ENCODE measurements around the gene CDK2. TPM values are rescaled to one million over a fixed set of nuclear protein-coding genes. Genes with fewer than 3 reads are reported as not detected.
A peak's percentile ranks its signal among the peaks of the same experiment; 100 is the strongest.

The CDK2 gene
- total RNA-seq, 2 donors from 2014 or later = 60.8 to 69.8 TPM

- Mint-ChIP-seq H3K9me3 (no peaks in the 10 kb centered on the region), H3K36me3 (ENCODE audit: low read depth) (peaks cover 15% of the 10 kb centered on the region), H3K4me1 (peaks cover 24% of the 10 kb centered on the region), H3K27ac (no peak overlapping the region), H3K4me3 (no peak overlapping the region), H3K27me3 (ENCODE audit: insufficient read depth) (no peaks in the 10 kb centered on the region)
- Histone ChIP-seq H3K36me3 (ENCODE audit: control insufficient read depth, insufficient read depth, low read length) (peaks cover 4% of the 10 kb centered on the region), H3K9ac (ENCODE audit: extremely low read depth, low read length, poor library complexity, severe bottlenecking) (no peak overlapping the region), H3K27ac (ENCODE audit: low read depth, low read length) (no peak overlapping the region), H3K4me1 (ENCODE audit: control insufficient read depth, insufficient read depth, low read length) (peaks cover 5% of the 10 kb centered on the region), H3K27me3 (ENCODE audit: control insufficient read depth, insufficient read depth, low read length, poor library complexity, severe bottlenecking) (no peaks in the 10 kb centered on the region), H3K9me3 (ENCODE audit: control insufficient read depth, low read length) (no peaks in the 10 kb centered on the region), H3K4me3 (ENCODE audit: low read length) (no peak overlapping the region)
- WGBS, 2 experiments (ENCODE audit: insufficient coverage in 1 of 2, insufficient read length in 1 of 2) = 95% methylated on average over 1 of the region's 1 CpG; no CpG with 5 or more reads in 1 of the 2 experiments
- DNase-seq = no peak
- TF ChIP-seq CTCF (conservative IDR thresholded peaks at IDR 0.05) = no peak
Measured at GRCh38 chr12:56018356-56018755, 51.7 kb downstream of the CDK2 start.

GRCh38 chr12:56020423-56021184 is 54.0 kb downstream of the CDK2 start, which contains the start of gene IKZF4:
TSS of gene IKZF4 (plus strand) at chr12:56021043. CDS start at chr12:56021494, 451 bp downstream.
- Histone ChIP-seq H3K9me3 (ENCODE audit: control insufficient read depth, low read length) (no peaks in the 10 kb centered on the region), H3K27me3 (ENCODE audit: control insufficient read depth, insufficient read depth, low read length, poor library complexity, severe bottlenecking) (no peaks in the 10 kb centered on the region), H3K4me3 (ENCODE audit: low read length) (peak within 1 kb of the TSS; percentile 66), H3K4me1 (ENCODE audit: control insufficient read depth, insufficient read depth, low read length) (peaks cover 5% of the 10 kb centered on the region), H3K27ac (ENCODE audit: low read depth, low read length) (peak within 1 kb of the TSS; percentile 98), H3K9ac (ENCODE audit: extremely low read depth, low read length, poor library complexity, severe bottlenecking) (peak within 1 kb of the TSS; percentile 25), H3K36me3 (ENCODE audit: control insufficient read depth, insufficient read depth, low read length) (peaks cover 12% of the 10 kb centered on the region)
- DNase-seq = peak; percentile 92
- Mint-ChIP-seq H3K27me3 (ENCODE audit: insufficient read depth) (no peaks in the 10 kb centered on the region), H3K27ac (peak within 1 kb of the TSS; percentile 95), H3K4me3 (peak within 1 kb of the TSS; percentile 61), H3K9me3 (no peaks in the 10 kb centered on the region), H3K4me1 (peaks cover 22% of the 10 kb centered on the region), H3K36me3 (ENCODE audit: low read depth) (peaks cover 17% of the 10 kb centered on the region)
- 13 to 23% methylated on average over 4 to 9 of the region's 10 CpGs for WGBS, 2 experiments (ENCODE audit: insufficient coverage in 1 of 2, insufficient read length in 1 of 2)
- TF ChIP-seq CTCF (conservative IDR thresholded peaks at IDR 0.05) = no peak

DNA sequence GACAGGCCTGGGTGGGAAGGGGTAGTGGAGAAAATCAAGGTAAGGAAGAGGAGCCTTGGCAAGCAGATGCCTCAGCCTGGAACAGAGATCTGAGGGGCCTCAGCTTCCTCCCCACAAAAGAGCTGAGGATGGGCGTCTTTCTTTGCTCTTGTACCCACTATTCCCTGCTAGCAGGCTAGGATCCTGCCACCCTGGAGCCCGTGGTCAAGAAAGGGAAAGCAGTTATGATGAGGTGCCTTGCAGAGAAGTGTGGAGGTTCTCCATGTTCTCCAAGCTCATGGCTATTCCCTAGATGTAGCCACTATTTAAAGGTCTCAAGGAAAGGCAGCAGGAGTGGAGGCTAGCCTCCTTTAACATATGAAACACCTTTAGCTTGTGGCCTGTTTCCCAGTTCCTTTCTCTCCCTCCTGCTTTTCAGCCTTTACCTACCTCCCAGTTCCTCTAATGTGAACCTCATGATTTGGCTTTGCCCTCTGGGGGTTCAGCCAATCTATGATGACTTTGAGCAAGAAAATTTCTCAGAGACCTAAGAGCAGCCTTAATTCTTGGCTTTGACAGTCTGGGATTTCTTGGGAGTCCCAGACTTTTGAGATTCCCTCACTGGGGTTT is 55.4 kb downstream of the CDK2 start:
- Mint-ChIP-seq H3K4me1 (peaks cover 22% of the 10 kb centered on the region), H3K9me3 (no peaks in the 10 kb centered on the region), H3K4me3 (peak overlapping the region; percentile 61), H3K27me3 (ENCODE audit: insufficient read depth) (no peaks in the 10 kb centered on the region), H3K27ac (no peak overlapping the region), H3K36me3 (ENCODE audit: low read depth) (peaks cover 20% of the 10 kb centered on the region)
- no peaks in the 10 kb centered on the region for H3K27me3 ChIP-seq (ENCODE audit: control insufficient read depth, insufficient read depth, low read length, poor library complexity, severe bottlenecking)
- no peak overlapping the region for H3K9ac ChIP-seq (ENCODE audit: extremely low read depth, low read length, poor library complexity, severe bottlenecking)
- WGBS, 2 experiments (ENCODE audit: insufficient coverage in 1 of 2, insufficient read length in 1 of 2) = 60% methylated on average over 2 of the region's 2 CpGs; no CpG with 5 or more reads in 1 of the 2 experiments
- no peak for TF ChIP-seq CTCF (conservative IDR thresholded peaks at IDR 0.05)
- peaks cover 5% of the 10 kb centered on the region for H3K4me1 ChIP-seq (ENCODE audit: control insufficient read depth, insufficient read depth, low read length)
- peak overlapping the region; percentile 66 for H3K4me3 ChIP-seq (ENCODE audit: low read length)
- peaks cover 12% of the 10 kb centered on the region for H3K36me3 ChIP-seq (ENCODE audit: control insufficient read depth, insufficient read depth, low read length)
- no peak for DNase-seq
- no peaks in the 10 kb centered on the region for H3K9me3 ChIP-seq (ENCODE audit: control insufficient read depth, low read length)
- H3K27ac ChIP-seq (ENCODE audit: low read depth, low read length) = peak overlapping the region; percentile 98

Other genes with a start within 250 kb of the CDK2 start
- gene RDH5, start 246.4 kb upstream of the CDK2 start, total RNA-seq = 1 to 10 TPM; 4.1 to 7.4 TPM
- 1,000 to 10,000 TPM in 1 of 2 donors, 100 to 1,000 TPM in 1; 879 to 1,041 TPM for gene CD63, start 237.8 kb upstream of the CDK2 start, total RNA-seq
- 10 to 100 TPM; 29.8 to 33.0 TPM for gene GDF11, start 223.7 kb upstream of the CDK2 start, total RNA-seq
- gene SARNP, start 149.1 kb upstream of the CDK2 start, total RNA-seq = 100 to 1,000 TPM in 1 of 2 donors, 10 to 100 TPM in 1; 95.7 to 119 TPM
- 10 to 100 TPM; 43.7 to 57.1 TPM for gene ORMDL2, start 148.8 kb upstream of the CDK2 start, total RNA-seq
- gene DNAJC14, start 137.2 kb upstream of the CDK2 start, total RNA-seq = 10 to 100 TPM; 33.2 to 50.9 TPM
- gene MMP19, start 123.9 kb upstream of the CDK2 start, total RNA-seq = 1 to 10 TPM in 1 of 2 donors, under 1 TPM in 1; 0.40 to 2.1 TPM
- gene PYM1, start 38.9 kb upstream of the CDK2 start, total RNA-seq = 10 to 100 TPM; 76.1 to 79.4 TPM
- 10 to 100 TPM; 10.2 to 11.1 TPM for gene DGKA, start 35.7 kb upstream of the CDK2 start, total RNA-seq
- 10 to 100 TPM; 17.2 to 20.8 TPM for gene PMEL, start 788 bp upstream of the CDK2 start, total RNA-seq
- gene RAB5B, start 7.2 kb downstream of the CDK2 start, total RNA-seq = 10 to 100 TPM; 91.3 to 95.5 TPM
- gene SUOX, start 30.4 kb downstream of the CDK2 start, total RNA-seq = 10 to 100 TPM; 23.2 to 27.5 TPM
- gene IKZF4, start 54.2 kb downstream of the CDK2 start, total RNA-seq = 10 to 100 TPM in 1 of 2 donors, 1 to 10 TPM in 1; 9.8 to 10.2 TPM
- gene RPS26, start 75.1 kb downstream of the CDK2 start, total RNA-seq = 10 to 100 TPM; 35.8 to 58.6 TPM
- 10 to 100 TPM; 45.7 to 51.8 TPM for gene ERBB3, start 113.3 kb downstream of the CDK2 start, total RNA-seq
- gene PA2G4, start 137.7 kb downstream of the CDK2 start, total RNA-seq = 100 to 1,000 TPM; 128 to 161 TPM
- gene RPL41, start 149.8 kb downstream of the CDK2 start, total RNA-seq = 1,000 to 10,000 TPM; 4,305 to 4,379 TPM
- 1 to 10 TPM; 7.9 to 9.1 TPM for gene ZC3H10, start 151.4 kb downstream of the CDK2 start, total RNA-seq
- 100 to 1,000 TPM in 1 of 2 donors, 10 to 100 TPM in 1; 97.0 to 118 TPM for gene ESYT1, start 161.4 kb downstream of the CDK2 start, total RNA-seq
- gene MYL6B, start 185.8 kb downstream of the CDK2 start, total RNA-seq = 100 to 1,000 TPM; 153 to 191 TPM
- gene MYL6, start 191.5 kb downstream of the CDK2 start, total RNA-seq = 1,000 to 10,000 TPM; 1,640 to 1,647 TPM
- gene SMARCC2, start 222.7 kb downstream of the CDK2 start, total RNA-seq = 100 to 1,000 TPM; 127 to 129 TPM

Measured in endodermal cell (in vitro differentiated cells).